ENCODE measurements around the gene MBTPS2. TPM values are rescaled to one million over a fixed set of nuclear protein-coding genes. Genes with fewer than 3 reads are reported as not detected.

MBTPS2 gene
- total and polyA plus RNA-seq, 9 of the 15 experiments (the other 6 are each of a cell fraction or from before 2014, with no cell fraction given), result 2.3 to 18.7 (median 4.0) TPM

- H2AFZ ChIP-seq (ENCODE audit: low read depth, low read length), result peak overlapping the region; percentile 75
- TF ChIP-seq ZNF445 (CRISPR knock-in tag; IDR thresholded peaks at IDR 0.05; ENCODE audit: low read depth), result no peak
- no peak for TF ChIP-seq CCNT2 (IDR thresholded peaks at IDR 0.05; ENCODE audit: borderline replicate concordance, extremely low read depth, insufficient read length, low read depth, low read length)
- no peak for TF ChIP-seq MCM2 (IDR thresholded peaks at IDR 0.05; ENCODE audit: low read depth)
- TF ChIP-seq PRMT5 (CRISPR knock-in tag; IDR thresholded peaks at IDR 0.05), result no peak
- no peak for TF ChIP-seq ZFP30 (CRISPR knock-in tag; IDR thresholded peaks at IDR 0.05; ENCODE audit: borderline replicate concordance)
- peak; percentile 78 for TF ChIP-seq CEBPB (tag; IDR thresholded peaks at IDR 0.05)
- TF ChIP-seq ZNF511 (CRISPR knock-in tag; IDR thresholded peaks at IDR 0.05), result no peak
- peak; percentile 71 for TF ChIP-seq NFIC (IDR thresholded peaks at IDR 0.05)
- TF ChIP-seq SUPT5H (IDR thresholded peaks at IDR 0.05), result no peak
- no peak for TF ChIP-seq THRA (IDR thresholded peaks at IDR 0.05)
- TF ChIP-seq NFYB (IDR thresholded peaks at IDR 0.05; ENCODE audit: extremely low read depth, insufficient read length), result no peak
- TF ChIP-seq FIP1L1 (IDR thresholded peaks at IDR 0.05; ENCODE audit: low read depth, low read length, poor library complexity, severe bottlenecking), result no peak
- no peak for TF ChIP-seq ZNF324 (CRISPR knock-in tag; IDR thresholded peaks at IDR 0.05)
- no peak for TF ChIP-seq PCBP1 (IDR thresholded peaks at IDR 0.05; ENCODE audit: low read depth, low read length, poor library complexity, severe bottlenecking)
- TF ChIP-seq CREB5 (CRISPR knock-in tag; IDR thresholded peaks at IDR 0.05), result no peak
- TF ChIP-seq BHLHE40 (IDR thresholded peaks at IDR 0.05; ENCODE audit: low read length), result no peak
- no peak for TF ChIP-seq CBX2 (IDR thresholded peaks at IDR 0.05; ENCODE audit: insufficient read depth, low read length, poor library complexity, severe bottlenecking)
- TF ChIP-seq NELFE (IDR thresholded peaks at IDR 0.05; ENCODE audit: insufficient read depth, insufficient read length), result no peak
- no peak for TF ChIP-seq COPS2 (conservative IDR thresholded peaks at IDR 0.05)
- TF ChIP-seq ZNF655 (CRISPR knock-in tag; IDR thresholded peaks at IDR 0.05), result no peak
Measured at GRCh38 chrX:21926116-21926515, 86.7 kb downstream of the MBTPS2 start.

More at GRCh38 chrX:21926116-21926515, 86.7 kb downstream of the MBTPS2 start:
- no peaks in the 10 kb centered on the region for H4K20me1 ChIP-seq (replicated peaks; ENCODE audit: control insufficient read depth, insufficient read depth, low read length)
- H3K4me1 ChIP-seq (replicated peaks in 1 of 2; ENCODE audit: control insufficient read depth in 2 of 2, insufficient read depth in 2 of 2, low read length in 2 of 2), result no peaks in the 10 kb centered on the region; a peak in 1 of 5 replicates
- peak overlapping the region in 1 of 2 experiments; percentile 55; a peak in 2 of 4 replicates for H3K9ac ChIP-seq (ENCODE audit: insufficient read depth in 1 of 2, low read depth in 2 of 2, low read length in 2 of 2)
- no peaks in the 10 kb centered on the region for H3K9me1 ChIP-seq (ENCODE audit: control insufficient read depth, insufficient read depth, low read length)
- in situ Hi-C loops (cut with MboI), result no loop called here
- DNase-seq (ENCODE audit: extremely low read depth in 1 of 4, low spot score in 3 of 4) (no peak), ATAC-seq (peak; percentile 49; the same call in 2 of the 3 replicates), FAIRE-seq (no peak)
- no peak overlapping the region for H3K4me3 ChIP-seq
- intact Hi-C loops (cut with micrococcal nuclease), result no loop called here
- peak overlapping the region; percentile 49; the same call in 1 of the 3 replicates for H3K27ac ChIP-seq (ENCODE audit: extremely low read depth, low read depth, low read length)
- peak overlapping the region; percentile 43; the same call in 1 of the 2 replicates for H3K4me2 ChIP-seq (ENCODE audit: insufficient read depth, low read length)
- 12% methylated on average over 3 of the region's 3 CpGs for WGBS (ENCODE audit: insufficient coverage, low coverage, missing lambda C conversion rate)
- H3K9me3 ChIP-seq (replicated peaks; ENCODE audit: control insufficient read depth, insufficient read depth, low read depth, low read length), result no peaks in the 10 kb centered on the region
- ChIA-PET CTCF (ENCODE audit: low intra/inter-chr PET ratio) (no interaction called here), POLR2A (interaction anchor here (0.6 kb wide), 1 partner anchor 30 kb away, joined by 3 read pairs; no protein-coding TSS in a partner anchor)
- no TSS peak for BruUV-seq (replicated peaks)
- H3K79me2 ChIP-seq (ENCODE audit: control insufficient read depth, insufficient read depth, low read length), result no peaks in the 10 kb centered on the region
- H3K27me3 ChIP-seq (ENCODE audit: control insufficient read depth in 2 of 2, insufficient read depth in 2 of 2, low read length in 2 of 2), result no peaks in the 10 kb centered on the region
- H3K36me3 ChIP-seq (ENCODE audit: control insufficient read depth, insufficient read depth, low read length), result no peaks in the 10 kb centered on the region

Data from K562 (cell line).